Suprapubic skin (tissue), 3 donors: ENCODE data around the gene TMCC2.

Experiments used
- EP300 ChIP-seq: sonication (generic); formaldehyde crosslinking; IDR thresholded peaks from one replicate; pipeline ENCODE4 v1.6.1; 2017; ENCODE audit warnings: antibody characterized with exemption
- TF ChIP-seq, protein P1 (sequence below), 2 donors: fragments of 200-600 bp in 1 of 2; fragments of 450-650 bp in 1 of 2; sonication (generic) in 1 of 2; IDR thresholded peaks; one replicate each; pipeline ENCODE4 v1.5.1; 2016 to 2019; ENCODE audit warnings: antibody characterized with exemption in 2 of 2, mild to moderate bottlenecking in 1 of 2, moderate library complexity in 1 of 2

DNA sequence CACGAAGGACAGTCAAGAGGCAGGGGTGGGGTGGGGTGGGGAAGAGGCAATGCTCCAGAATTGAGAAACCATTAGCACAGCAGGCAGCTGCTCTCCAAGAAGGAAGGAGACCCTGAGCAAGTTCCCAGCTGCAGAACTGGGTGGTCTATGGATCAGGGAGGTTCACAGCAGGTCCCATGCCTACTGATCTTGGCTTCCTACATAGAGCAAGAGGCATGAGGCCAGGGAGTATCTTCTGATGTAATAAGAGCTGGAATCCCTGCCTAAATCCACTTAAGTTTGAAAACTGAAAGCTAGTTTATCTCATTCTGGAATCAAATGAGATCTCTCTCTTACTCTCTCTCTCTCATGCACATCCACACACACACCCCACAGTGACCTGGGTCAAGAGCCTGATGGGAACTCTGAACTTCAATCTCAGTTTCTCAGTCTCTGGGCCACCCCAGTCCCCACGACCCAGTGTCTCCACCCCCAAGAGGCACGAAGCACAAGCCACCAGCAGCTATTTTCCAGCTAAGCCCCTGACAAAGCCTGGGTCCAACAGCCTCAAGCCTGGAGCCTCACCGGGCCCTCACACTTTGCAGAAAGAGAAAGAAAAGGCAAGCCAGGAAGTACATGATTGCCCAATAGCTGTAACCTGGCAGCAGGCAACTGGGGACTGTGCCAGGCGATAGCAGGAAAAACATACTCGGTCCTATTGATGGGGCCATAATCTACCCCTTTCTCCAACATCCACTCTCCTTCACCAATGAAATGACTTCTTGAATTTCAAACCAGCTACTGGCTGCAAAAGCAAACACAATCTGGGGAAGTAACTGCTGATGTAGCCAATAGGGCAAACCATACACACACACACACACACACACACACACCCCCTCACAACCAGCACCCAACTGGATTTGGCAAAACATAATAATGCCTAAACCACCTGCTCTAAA, 91.6 kb downstream of the TMCC2 start:
- TF ChIP-seq, protein P1, sequence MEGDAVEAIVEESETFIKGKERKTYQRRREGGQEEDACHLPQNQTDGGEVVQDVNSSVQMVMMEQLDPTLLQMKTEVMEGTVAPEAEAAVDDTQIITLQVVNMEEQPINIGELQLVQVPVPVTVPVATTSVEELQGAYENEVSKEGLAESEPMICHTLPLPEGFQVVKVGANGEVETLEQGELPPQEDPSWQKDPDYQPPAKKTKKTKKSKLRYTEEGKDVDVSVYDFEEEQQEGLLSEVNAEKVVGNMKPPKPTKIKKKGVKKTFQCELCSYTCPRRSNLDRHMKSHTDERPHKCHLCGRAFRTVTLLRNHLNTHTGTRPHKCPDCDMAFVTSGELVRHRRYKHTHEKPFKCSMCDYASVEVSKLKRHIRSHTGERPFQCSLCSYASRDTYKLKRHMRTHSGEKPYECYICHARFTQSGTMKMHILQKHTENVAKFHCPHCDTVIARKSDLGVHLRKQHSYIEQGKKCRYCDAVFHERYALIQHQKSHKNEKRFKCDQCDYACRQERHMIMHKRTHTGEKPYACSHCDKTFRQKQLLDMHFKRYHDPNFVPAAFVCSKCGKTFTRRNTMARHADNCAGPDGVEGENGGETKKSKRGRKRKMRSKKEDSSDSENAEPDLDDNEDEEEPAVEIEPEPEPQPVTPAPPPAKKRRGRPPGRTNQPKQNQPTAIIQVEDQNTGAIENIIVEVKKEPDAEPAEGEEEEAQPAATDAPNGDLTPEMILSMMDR (IDR thresholded peaks at IDR 0.05) = no peak
- no peak for TF ChIP-seq EP300
